Fibroblast of pulmonary artery (primary cell): ENCODE results near the gene RSU1.
A peak's percentile ranks its signal among the peaks of the same experiment; 100 is the strongest.

Source experiments
- DNase-seq: peaks from one replicate; pipeline ENCODE4 v3.0.0-alpha.2; 2010; ENCODE audit warnings: low read depth
- H3K4me3 ChIP-seq: replicated peaks from 2 replicates; pipeline ENCODE4 v1.5.1; 2011; ENCODE audit warnings: low read depth, mild to moderate bottlenecking, control low read depth, low read length, moderate library complexity
- TF ChIP-seq, protein P1 (sequence below): IDR thresholded peaks from 2 replicates; pipeline ENCODE4 v1.5.1; 2011; ENCODE audit warnings: mild to moderate bottlenecking, control low read depth, low read length, inconsistent platforms; ENCODE audit errors: missing control alignments

The RSU1 gene

GRCh38 chr10:16803464-16803863 is 13.8 kb downstream of the RSU1 start:
- no peak for DNase-seq
- H3K4me3 ChIP-seq = no peak overlapping the region
- TF ChIP-seq, protein P1, sequence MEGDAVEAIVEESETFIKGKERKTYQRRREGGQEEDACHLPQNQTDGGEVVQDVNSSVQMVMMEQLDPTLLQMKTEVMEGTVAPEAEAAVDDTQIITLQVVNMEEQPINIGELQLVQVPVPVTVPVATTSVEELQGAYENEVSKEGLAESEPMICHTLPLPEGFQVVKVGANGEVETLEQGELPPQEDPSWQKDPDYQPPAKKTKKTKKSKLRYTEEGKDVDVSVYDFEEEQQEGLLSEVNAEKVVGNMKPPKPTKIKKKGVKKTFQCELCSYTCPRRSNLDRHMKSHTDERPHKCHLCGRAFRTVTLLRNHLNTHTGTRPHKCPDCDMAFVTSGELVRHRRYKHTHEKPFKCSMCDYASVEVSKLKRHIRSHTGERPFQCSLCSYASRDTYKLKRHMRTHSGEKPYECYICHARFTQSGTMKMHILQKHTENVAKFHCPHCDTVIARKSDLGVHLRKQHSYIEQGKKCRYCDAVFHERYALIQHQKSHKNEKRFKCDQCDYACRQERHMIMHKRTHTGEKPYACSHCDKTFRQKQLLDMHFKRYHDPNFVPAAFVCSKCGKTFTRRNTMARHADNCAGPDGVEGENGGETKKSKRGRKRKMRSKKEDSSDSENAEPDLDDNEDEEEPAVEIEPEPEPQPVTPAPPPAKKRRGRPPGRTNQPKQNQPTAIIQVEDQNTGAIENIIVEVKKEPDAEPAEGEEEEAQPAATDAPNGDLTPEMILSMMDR = no peak

DNA sequence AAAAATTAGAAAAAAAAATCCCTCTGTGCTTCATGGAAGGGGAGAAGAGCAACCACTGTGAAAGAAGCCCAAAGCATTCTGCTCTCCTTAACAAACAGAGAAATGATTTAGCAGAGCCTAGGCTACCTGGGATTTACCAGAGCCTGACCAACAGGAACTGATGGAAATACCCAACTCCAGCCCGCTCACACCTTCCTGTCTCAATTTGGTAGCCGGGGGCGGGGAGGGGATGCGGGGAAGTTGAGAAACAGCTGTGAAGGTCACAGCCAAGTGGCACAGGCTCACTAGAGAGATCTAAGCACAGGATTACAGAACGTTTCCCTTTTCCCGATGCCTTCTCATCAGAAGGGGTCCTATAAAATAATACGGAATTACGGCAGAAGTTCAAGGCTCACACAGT is 17.6 kb downstream of the RSU1 start:
- TF ChIP-seq, protein P1 = no peak

GRCh38 chr10:16798571-16798970 is 18.7 kb downstream of the RSU1 start:
- TF ChIP-seq, protein P1 = no peak
- no peak for DNase-seq
- no peak overlapping the region for H3K4me3 ChIP-seq

More for the DNA sequence above, 17.6 kb downstream of the RSU1 start:
- no peak overlapping the region for H3K4me3 ChIP-seq
- DNase-seq = no peak

GRCh38 chr10:16795410-16796073 is 21.7 kb downstream of the RSU1 start:
- TF ChIP-seq, protein P1 = no peak
- no peak overlapping the region for H3K4me3 ChIP-seq

DNA sequence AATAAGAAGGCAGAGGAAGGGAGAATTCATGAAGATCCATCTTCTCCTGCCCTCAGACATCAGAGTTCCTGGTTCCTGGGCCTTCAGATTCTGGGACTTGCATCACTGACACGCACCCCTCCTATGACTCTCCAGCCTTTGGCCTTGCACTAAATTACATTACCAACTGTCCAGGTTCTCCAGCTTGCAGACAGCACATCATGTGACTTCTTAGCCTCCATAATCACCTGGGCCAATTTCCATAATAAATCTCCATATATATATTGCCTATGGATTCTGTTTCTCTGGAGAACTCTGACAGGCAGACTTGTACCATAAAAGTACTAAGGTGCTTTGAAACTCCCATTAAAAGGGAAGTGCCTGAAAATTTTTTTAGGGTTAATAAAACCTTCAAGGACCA is 23.2 kb downstream of the RSU1 start:
- no peak for DNase-seq
- TF ChIP-seq, protein P1 = no peak
- H3K4me3 ChIP-seq = no peak overlapping the region

More at GRCh38 chr10:16795410-16796073, 21.7 kb downstream of the RSU1 start:
- no peak for DNase-seq

- DNase-seq = peak; percentile 47
- TF ChIP-seq, protein P1 = no peak
- no peak overlapping the region for H3K4me3 ChIP-seq
Measured at GRCh38 chr10:16792675-16793074, 24.5 kb downstream of the RSU1 start.

DNA sequence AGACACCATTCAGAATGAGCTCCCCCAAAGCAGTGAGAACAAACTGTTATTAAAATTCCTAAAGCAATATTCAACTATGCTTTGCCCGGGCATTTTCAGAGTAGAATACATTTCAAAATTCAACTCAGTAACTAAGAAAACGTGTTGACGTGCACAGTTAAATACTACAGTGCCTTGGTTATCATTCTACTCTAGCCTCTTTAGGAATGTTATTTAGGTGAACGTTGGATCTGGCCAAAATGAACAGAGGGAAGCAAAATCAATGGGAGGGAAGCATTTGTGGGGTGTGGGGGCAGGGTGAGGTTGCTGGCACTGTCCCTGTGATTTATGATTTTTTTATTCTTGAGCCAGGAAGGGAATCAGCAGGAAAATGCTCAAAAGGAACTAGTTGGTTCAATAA is 27.5 kb downstream of the RSU1 start:
- DNase-seq = no peak
- H3K4me3 ChIP-seq = no peak overlapping the region

More for the DNA sequence above, 27.5 kb downstream of the RSU1 start:
- TF ChIP-seq, protein P1 = no peak
